Measurements from ENCODE around the gene CLTCL1.

The CLTCL1 gene

DNA sequence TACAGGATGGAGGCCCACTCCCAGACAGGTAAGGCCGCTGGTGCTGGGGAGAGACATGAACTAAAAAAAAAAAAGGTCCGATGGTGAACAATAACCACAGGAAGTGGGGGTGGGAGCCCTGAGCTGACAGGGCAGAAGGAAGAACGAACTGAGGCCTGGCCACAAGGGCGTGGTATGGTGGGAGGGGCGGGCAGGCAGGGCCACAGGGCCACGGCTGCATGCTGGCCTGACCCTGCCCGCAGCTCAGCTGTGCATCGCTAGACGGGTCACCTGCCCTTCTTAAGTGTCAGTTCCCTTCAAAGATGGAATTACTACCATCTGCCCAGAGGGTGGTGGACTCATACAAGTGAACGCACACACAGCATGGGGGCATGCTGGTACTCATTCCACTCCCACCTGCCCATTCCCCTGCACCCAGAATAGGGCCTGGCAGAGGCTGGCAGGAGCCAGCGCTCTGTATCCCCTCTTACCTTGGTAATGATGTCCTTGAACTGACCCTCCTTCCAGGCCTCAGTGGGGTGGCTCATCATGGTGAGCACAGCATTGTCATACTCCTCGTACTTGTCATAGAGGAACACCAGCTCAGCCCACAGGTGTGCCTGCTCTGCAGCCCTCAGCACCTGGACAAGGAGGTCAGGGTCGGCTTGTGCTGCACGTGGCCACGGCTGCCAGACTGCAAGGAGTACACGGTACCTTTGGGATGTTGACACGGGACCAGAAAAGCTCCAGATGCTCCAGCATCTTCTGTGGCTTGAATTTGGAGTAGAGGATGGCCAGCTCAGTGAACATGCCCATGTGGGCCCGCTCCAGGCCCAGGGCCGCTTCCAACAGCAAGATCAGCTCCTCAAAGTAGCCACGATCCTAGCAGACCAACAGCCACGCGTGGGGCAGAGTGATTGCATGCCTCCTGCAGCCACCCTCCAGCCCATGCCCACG, 95.5 kb downstream of the CLTCL1 start:
- no peak for DNase-seq (ENCODE audit: low read depth)

DNA sequence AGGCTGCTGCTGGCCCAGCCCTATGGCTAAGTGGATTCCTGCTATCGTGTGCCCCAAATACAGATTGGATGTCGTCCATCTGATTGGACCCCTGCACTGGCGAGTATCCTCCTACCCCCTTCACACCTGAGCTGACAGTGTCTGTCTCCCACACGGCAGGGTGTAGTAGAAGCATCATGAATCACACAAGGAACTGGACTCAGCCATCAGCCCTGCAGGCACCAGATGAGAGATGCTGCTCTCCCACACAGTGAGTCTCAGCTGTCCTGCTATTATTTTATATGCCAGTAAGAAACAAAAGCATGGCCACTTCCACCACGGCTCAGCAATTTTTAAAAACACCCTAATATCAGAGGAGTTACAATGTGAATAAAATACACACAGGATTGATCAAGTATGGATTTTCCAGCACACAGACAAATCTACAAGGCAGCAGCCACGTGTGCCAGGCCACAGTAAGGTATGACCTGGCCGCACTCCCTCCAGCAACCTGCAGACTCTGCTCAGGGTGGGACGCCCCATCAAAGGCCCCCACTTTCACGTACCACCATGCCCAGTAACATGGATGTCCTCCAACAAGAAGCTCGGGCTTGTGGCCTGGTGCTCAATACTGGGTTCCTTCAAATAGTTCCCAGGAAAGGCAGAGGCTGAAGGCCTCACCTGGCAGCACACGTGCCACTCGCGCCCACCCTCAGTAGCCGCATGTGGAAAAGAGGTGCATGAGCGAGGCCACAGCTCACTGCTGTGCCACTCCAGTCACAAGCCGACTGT, 96.6 kb downstream of the CLTCL1 start:
- DNase-seq (ENCODE audit: low read depth) = no peak

DNA sequence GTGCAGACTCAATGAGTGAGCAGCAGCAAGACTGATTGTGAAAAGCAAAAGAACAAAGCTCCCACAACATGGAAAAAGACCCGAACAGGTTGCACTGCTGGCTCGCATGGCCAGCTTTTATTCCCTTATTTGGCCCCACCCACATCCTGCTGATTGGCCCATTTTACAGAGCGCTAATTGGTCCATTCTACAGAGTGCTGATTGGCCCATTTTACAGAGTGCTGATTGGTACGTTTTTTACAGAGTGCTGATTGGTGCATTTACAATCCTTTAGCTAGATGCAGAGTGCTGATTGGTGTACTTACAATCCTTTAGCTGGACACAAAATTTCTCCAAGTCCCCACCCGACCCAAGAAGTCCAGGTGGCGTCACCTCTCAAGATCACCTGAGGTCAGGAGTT, 97.6 kb downstream of the CLTCL1 start:
- no peak for DNase-seq (ENCODE audit: low read depth)

DNA sequence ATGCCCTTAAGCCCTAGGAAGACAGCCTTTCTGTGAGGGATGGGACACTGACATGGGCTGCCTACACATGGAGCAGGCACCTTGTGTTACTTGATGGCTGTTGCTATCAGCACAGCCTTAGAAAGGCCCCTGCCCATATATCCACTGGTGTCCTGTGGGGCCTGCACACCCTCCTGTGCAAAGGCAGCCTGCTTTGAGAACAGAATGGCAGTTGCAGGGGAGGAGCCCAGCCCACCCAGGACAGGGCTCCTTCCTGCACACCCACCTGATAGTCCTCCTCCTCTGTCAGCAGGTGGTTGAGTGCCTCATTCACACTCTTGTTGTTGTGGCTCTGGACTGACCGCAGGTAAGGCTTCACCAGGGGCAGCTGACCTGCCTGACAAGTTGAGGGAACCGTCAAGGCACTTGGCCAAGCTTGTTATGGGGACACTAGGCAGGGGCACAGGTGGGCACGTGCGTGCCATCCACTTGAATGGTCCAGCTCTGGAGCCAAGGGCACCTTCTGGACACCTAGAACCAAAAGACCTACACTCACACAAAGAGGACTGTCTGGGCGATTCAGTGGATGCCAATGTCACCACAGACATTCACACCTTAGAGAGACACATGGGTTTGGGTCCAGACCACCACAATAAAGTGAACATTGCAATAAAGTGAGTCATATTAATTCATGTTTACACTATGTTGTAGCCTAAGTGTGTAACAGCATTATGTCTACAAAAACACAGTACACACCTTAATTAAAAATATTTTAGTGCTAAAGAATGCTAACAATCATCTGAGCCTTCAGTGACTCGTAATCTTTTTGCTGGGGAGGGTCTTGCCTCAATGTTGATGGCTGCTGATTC, 103.6 kb downstream of the CLTCL1 start:
- DNase-seq (ENCODE audit: low read depth) = no peak

DNA sequence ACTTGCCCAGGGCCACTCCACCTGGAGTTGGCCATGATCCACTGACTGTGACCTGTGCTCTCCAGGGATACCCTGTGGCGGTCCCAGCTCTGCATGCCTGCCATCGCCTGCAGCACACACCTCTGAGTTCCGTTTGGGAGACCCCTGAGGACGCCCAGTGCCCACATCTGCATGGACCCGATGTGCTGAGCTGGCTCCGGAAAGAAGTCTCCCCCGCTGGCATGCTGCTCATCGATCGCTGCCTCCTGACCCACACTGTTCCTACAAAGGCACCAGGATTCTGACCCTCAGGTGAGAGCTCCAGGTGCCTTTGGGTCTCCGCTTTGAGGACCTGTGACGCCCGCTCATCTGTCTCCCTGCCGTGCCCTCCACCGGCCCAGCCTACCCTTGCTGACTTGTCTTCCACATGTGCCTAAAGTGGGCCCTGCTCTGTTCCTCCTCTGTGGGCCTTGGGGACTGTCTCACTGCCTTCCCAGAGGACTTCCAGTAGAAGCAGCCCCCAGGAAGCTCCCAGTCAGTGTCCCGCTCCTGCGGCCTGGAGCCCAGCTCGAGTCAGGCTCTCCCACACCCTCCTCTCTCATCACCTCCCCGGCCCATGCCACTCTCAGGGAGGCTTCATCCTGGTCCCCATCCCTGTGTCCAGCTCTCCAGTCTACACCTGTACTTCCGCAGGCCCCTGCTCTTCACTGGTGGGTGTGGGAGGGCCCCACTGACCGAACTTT, 107.1 kb downstream of the CLTCL1 start:
- no peak for DNase-seq (ENCODE audit: low read depth)

DNA sequence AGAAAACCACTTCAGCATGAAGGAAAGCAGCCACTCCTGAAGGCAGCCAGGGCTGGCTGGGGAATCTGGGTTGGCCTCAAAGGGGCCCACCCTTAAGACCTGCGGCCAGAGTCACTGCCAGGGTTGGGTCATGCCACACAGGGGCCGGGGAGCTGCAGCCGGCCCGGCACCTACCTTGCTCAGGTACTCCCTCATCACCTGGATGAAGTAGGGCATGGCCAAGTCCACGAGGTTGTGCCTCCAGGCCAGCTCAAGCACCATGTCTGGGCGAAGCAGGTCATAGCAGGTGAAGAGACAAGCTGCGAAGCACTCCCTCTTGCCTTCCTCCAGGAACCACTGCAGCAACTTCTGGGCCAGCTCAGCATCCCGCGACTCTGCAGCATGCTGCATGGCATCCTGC, 108.3 kb downstream of the CLTCL1 start:
- no peak for DNase-seq (ENCODE audit: low read depth)

DNA sequence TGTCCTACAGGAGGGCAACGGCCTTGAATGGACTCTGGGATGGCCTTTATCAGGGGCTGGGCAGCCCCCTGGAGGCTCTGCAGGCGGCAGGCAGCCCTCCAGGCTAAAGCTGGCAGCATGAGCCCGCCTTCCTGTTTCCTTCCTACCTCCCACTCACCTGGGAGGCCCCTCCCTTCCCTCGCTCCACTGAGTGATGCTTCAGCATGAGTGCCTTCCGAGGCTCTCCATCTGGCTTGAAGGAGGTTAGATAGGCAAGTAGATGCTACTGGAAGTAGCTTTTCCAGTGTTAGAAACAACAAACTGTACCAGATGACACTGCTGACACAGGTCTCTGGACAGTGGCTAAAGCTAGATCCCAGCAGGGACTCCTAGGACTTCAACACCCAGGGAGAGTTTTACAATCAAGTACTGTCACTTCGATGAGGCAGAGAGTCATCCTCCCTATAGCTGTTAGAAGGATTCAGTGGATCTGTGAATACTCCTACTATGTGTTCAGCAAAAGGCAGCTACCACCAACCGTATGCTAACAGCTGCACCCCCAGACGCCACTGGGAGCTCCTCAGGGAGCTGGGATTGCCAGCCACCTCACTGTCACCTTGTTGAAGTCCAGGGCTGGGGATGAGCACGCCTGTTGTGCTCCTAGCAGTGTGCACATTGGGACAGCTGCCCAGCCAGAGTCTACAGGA, 108.9 kb downstream of the CLTCL1 start:
- DNase-seq (ENCODE audit: low read depth) = no peak

DNA sequence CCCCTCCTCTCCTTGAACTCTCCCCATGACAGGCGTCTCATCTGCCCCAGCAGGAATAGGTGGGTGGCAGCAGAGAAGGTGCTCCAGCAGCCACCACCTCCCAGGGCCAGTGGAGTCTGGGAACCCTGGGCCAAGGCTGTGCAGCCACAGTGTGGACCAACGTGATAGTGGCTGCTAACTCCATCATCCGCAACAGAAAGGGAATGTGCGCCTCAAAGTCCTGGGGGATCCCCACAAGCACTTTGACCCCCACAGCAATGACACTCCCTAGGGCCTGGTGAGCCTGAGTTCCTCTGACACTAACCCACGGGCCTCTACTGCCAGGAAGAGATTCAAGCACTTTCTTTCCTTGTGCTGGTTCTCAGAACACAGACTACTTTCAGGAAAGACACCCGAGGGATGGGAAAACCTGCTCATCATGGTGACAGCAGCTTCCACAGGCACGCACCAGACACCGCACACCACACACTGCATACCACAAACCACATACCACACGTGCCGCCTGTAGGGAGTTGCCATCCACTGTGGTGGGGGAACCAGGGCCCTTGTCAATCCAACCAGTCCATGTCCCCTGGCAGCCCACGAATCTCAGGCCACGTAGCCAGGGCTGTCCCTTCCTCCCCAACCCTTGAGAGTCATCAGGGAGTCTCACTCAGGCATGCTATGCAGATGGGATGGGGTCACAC, 109.6 kb downstream of the CLTCL1 start:
- DNase-seq (ENCODE audit: low read depth) = no peak

DNA sequence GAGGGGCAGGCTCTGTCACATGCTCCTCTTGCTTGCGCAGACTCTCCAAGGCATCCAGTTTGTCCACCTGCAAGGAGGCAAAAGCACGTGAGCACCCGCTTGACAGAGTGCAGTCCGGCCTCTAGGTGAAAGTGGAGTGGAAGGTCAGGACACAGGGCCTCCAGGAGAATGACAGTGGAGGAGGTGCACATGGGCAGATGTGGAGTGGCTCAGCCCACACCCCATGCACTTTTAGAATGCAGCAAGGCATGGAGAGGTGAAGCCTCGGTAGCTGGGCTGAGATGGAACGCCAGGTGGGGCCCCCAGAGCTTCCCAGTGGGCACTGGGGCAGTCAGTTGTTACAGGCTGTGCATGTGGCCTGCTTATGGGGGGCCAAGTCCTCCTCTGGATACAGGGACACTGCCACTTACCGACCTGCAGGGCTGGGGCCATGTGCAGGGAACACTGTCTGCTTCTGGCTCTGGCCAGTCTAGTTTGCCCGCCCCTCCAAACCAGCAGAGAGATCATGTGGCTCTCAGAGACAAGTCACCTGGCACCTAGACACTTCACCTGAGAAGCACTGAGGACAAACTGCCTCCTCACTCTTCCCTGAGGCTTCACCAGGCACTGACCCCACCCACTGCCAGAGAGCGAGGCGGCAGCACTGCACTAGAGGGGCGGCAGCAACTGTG, 110.6 kb downstream of the CLTCL1 start:
- DNase-seq (ENCODE audit: low read depth) = no peak

DNA sequence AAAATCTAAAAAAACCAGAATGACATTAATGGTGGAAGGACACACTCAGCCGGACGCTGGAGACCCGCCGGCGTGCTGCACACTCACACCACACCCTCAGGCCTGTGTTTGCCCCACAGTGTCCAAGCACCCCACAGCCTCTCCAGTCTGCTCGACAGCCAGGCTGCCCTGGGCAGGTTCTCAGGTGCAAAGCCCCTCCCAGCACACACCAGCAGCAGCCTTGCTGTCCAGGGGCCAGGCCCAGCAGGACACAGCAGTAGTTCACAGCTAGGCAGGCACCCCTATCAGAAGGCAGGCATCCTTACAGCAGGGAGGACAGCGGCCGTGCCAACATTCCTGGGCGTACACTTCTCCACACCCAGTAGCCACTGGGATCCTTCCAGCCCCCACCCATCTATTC, 111.3 kb downstream of the CLTCL1 start:
- no peak for DNase-seq (ENCODE audit: low read depth)

DNA sequence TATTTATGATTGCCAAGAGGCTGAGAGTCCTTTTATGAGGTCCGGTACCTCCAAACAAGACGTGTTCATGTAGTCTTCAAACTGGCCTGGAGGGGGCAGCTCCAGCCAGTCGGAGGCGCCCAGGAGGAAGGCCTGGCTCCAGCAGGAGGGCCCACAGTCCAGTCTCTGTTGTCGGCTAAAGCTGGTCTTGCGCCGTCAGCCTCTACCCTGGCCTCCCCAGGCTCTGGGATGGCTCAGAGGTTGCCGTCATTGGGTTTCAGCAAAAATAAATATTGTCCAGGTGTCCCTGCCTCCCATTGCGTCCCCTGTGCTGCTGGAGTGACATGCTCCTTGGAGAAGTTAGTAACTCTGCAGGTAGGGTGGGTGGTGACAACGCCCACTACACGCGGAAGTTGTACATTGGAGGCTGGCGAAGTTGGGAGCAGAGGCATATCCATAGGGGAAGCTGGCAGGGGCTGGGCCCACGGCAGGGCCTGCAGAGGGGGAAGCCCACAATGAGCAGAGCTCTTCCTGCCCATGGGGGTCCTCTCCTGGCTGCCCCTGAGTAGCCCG, 111.9 kb downstream of the CLTCL1 start:
- peak; percentile 34 for DNase-seq (ENCODE audit: low read depth)

DNA sequence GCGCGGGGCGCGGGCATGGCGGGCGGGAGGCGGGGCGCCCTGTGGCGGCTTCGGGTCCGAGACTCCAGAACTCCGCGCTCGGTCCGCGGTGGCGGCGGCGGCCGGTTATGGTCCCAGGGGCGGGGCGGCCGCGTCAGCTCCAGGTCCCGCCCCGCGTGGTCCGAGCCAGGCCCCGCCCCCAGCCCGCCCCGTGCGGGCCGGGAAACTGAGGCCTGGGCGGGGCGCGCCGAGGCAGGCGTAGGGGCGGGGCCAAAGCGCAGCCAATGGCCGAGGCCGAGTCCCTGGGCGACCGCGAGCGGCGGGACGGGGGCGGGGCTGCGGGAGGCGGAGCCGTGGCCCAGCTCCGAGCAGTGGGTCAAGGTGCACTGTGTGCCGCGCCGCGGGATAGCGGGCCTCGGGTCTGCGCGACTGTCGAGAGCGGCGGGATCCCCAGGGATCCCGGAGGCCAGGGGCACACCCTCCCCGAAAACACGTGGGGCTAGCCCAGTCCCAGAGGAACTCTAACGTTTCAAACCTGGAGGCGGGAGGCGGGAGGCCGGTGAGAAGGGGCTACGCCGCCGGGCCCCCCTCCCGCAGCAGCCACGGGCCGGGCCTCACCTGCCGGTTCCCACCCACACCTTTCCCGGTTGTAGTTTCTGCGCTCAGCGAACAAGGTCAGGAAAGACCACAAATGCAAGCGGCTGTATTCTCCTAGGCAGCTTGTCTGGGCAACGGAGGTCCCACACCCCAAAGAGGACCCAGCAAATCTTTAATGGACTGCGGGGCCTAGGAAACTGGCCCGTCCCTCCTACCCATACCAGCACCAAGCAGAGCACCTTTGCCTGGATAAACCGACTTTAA, 112.6 kb downstream of the CLTCL1 start, which contains the start of gene SLC25A1:
Gene SLC25A1, minus strand, starts transcription at position 80 of the 840 bp plus-strand sequence. Its CDS starts 63 bp downstream, at position 17.
- DNase-seq (ENCODE audit: low read depth) = peak; percentile 33

DNA sequence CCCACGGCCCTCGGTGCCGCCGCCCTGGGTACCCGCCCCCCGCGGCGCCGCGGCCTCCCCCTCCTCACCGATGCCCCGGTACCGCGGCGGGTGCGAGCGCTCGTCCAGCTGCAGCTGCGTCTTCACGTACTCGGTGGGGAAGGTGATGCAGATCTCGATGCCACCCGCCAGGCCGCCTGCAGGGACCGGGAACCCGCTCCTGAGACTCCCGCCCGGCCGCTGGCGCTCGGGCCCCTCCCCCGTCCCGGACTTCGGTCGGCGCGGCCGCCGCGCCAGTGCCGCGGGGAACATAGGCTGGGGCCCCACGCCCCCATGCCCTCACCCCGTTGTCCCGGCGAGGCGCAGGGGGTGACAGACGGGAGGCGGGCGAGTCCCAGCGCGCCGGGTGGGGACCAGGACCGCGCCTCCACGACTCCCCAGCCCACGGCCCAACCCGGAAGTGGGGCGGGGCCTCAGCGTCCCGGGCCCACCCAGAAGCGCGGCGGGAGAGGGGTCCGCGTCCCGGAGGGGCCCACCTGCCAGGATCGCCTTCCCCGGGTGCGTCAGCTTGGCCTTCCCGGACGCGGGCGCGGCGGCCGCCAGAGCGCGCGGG, 113.4 kb downstream of the CLTCL1 start:
- no peak for DNase-seq (ENCODE audit: low read depth)

DNA sequence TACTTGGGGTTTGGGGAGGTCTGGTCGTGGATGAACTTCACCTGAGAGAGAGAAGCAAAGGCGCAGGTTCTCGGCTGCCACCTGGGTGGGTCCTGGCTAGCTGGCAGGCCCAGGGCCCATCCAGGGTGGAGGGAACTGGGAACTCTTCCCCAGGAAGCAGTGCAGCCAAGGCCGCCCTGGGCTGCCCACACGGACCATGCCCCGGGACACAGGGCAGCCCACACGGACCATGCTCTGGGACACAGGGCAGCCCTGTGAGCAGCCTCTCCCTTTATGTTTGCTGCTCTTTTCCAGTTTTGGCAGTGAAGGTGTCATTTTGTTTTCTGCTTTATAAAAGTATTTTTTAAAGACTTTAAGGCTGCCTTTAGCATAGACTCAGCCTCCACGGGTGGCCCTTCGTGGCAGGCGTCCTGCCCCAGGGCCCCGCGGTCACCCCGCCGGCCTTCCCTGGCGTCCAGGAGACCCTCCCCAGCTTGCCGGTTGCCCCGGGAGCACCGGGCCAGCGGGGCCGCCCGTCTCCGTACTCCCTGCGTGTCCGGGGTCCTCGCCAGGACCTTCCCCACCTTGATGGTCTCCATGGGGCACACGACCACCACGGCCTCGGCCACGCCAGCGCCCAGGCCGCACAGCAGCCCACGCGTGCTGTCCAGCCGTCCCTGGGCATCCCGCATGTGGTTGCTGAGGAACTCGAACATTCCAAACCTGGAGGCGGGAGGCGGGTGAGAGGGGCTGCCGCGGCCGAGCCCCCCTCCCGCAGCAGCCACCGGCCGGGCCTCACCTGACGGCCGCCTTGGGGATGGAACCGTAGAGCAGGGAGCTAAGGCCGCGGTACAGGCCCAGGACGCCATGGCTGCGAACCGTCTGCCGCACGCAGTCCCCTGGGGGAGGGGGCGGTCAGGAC, 114.1 kb downstream of the CLTCL1 start:
- no peak for DNase-seq (ENCODE audit: low read depth)

DNA sequence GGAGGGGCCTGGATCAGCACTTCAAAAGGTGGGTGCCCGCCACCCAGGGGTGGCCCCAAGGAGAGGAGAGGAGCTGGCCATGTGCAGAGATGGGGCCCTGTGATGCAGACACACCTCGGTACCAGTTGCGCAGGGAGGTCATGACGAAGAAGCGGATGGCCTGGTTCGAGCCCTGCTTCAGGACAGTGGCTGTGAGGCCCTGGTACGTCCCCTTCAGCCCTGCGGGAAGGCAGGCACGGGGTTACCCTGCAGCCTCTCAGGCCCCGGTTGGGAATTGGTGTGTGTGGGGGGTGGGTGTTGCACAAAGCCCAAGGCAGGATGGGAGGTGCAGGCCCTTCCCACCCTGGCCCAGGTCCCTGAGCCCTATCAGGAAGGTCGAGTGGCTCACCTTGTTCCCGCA, 114.8 kb downstream of the CLTCL1 start:
- DNase-seq (ENCODE audit: low read depth) = no peak

DNA sequence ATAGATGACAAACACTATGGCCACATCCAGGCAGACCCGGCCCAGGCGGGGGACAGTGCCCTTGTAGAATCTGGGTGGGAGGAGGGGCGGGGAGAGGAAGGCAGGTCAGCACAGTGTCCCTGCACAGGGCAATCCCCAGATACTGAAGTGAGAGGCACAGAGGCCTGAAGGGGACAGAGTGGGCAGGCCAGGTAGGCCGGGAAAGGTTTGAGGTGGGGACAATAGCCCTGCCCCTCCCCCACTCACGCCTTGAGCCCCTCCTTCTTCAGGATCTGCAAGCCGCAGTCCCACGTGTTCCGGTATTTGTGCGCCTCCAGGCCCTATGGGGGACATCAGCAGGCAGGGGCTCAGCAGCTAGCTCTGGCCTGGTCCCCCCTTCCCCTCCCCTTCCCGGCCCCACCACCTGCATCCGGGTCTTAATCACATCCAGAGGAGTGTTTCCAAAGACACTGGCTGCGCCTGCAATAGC, 115.3 kb downstream of the CLTCL1 start:
- no peak for DNase-seq (ENCODE audit: low read depth)
